Measurements from ENCODE around the gene BCL10. TPM values are rescaled to one million over a fixed set of nuclear protein-coding genes. Genes with fewer than 3 reads are reported as not detected.
A peak's percentile ranks its signal among the peaks of the same experiment; 100 is the strongest.

BCL10 gene
- total RNA-seq, 1 experiment from 2014 or later, result 30.4 TPM

DNA sequence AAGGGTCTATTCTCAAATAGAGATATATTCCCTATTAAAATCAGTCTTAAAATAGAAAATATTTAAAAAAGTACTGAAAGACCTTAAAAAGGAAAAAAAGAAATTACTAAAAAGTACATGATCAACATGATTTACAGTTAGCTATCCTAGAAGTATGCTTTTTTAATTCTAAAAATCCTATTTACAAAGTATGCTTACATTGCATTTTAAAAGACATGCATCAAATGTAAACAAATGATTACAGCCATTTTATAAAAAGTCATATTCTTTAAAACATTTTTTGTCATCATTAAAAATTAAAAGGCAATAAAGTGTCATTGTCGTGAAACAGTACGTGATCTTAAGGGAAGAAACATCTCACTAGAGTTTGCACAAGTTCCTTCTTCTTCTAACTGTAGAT, 9.1 kb downstream of the BCL10 start:
- H3K4me2 ChIP-seq, result no peak overlapping the region
- H3K36me3 ChIP-seq (ENCODE audit: low read depth), result peaks cover 62% of the 10 kb centered on the region
- peaks cover 7% of the 10 kb centered on the region; the same call in 1 of the 2 replicates for H3K4me1 ChIP-seq (replicated peaks; ENCODE audit: insufficient read depth)
- H3K27me3 ChIP-seq (ENCODE audit: insufficient read depth, low read depth), result no peaks in the 10 kb centered on the region
- TF ChIP-seq, protein P1, sequence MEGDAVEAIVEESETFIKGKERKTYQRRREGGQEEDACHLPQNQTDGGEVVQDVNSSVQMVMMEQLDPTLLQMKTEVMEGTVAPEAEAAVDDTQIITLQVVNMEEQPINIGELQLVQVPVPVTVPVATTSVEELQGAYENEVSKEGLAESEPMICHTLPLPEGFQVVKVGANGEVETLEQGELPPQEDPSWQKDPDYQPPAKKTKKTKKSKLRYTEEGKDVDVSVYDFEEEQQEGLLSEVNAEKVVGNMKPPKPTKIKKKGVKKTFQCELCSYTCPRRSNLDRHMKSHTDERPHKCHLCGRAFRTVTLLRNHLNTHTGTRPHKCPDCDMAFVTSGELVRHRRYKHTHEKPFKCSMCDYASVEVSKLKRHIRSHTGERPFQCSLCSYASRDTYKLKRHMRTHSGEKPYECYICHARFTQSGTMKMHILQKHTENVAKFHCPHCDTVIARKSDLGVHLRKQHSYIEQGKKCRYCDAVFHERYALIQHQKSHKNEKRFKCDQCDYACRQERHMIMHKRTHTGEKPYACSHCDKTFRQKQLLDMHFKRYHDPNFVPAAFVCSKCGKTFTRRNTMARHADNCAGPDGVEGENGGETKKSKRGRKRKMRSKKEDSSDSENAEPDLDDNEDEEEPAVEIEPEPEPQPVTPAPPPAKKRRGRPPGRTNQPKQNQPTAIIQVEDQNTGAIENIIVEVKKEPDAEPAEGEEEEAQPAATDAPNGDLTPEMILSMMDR (conservative IDR thresholded peaks at IDR 0.05), result no peak
- no peak for TF ChIP-seq EZH2 (IDR thresholded peaks at IDR 0.05; ENCODE audit: low read depth)
- H4K20me1 ChIP-seq (ENCODE audit: insufficient read depth), result no peaks in the 10 kb centered on the region; the same call in 1 of the 2 replicates
- H3F3A ChIP-seq (ENCODE audit: insufficient read depth, low read depth), result peaks cover 66% of the 10 kb centered on the region
- H3K4me3 ChIP-seq, result no peak overlapping the region
- peaks cover 43% of the 10 kb centered on the region for H3K79me2 ChIP-seq (ENCODE audit: low read depth)
- no TSS peak for BruUV-seq (replicated peaks)
- intact Hi-C loops (cut with micrococcal nuclease; ENCODE audit: unreplicated experiment), result no loop called here
- H3K27ac ChIP-seq, result 0 out of 2 replicates have a peak overlapping the region, but pooled peaks have one; percentile 3
- no peaks in the 10 kb centered on the region for H3K9me2 ChIP-seq (ENCODE audit: insufficient read depth)
- H2AFZ ChIP-seq, result no peak overlapping the region
- no peaks in the 10 kb centered on the region for H3K9me3 ChIP-seq (ENCODE audit: insufficient read depth, low read depth)
- no peak for DNase-seq
- ChIA-PET POLR2A (ENCODE audit: unreplicated experiment) (no interaction called here), CTCF (no interaction called here)

GRCh38 chr1:85264150-85264549, 12.3 kb downstream of the BCL10 start:
- BruUV-seq (replicated peaks), result no TSS peak
- no peak for TF ChIP-seq EZH2 (IDR thresholded peaks at IDR 0.05; ENCODE audit: low read depth)
- TF ChIP-seq, protein P1 (conservative IDR thresholded peaks at IDR 0.05), result no peak
- peaks cover 15% of the 10 kb centered on the region for H3K79me2 ChIP-seq (ENCODE audit: low read depth)
- intact Hi-C loops (cut with micrococcal nuclease; ENCODE audit: unreplicated experiment), result no loop called here
- peak in 1 of 2 experiments; percentile 46 for DNase-seq
- H4K20me1 ChIP-seq (ENCODE audit: insufficient read depth), result no peaks in the 10 kb centered on the region
- peaks cover 33% of the 10 kb centered on the region for H3K36me3 ChIP-seq (ENCODE audit: low read depth)
- no peak overlapping the region for H3K4me2 ChIP-seq
- no peak overlapping the region for H3K4me3 ChIP-seq
- H3K9me2 ChIP-seq (ENCODE audit: insufficient read depth), result no peaks in the 10 kb centered on the region
- H3K27me3 ChIP-seq (ENCODE audit: insufficient read depth, low read depth), result no peaks in the 10 kb centered on the region
- CTCF ChIA-PET, result interaction anchor here (0.7 kb wide), 1 partner anchor 753 kb away, joined by 14 read pairs; no protein-coding TSS in a partner anchor
- H3F3A ChIP-seq (ENCODE audit: insufficient read depth, low read depth), result peaks cover 56% of the 10 kb centered on the region
- POLR2A ChIA-PET (ENCODE audit: unreplicated experiment), result interaction anchor here (0.6 to 0.7 kb wide), 2 partner anchors 22 to 34 kb away, joined by 3 to 5 read pairs; no protein-coding TSS in a partner anchor
- peaks cover 11% of the 10 kb centered on the region; the same call in 1 of the 2 replicates for H3K4me1 ChIP-seq (replicated peaks; ENCODE audit: insufficient read depth)
- no peak overlapping the region for H2AFZ ChIP-seq
- H3K27ac ChIP-seq, result peak overlapping the region; percentile 23
- peaks cover 4% of the 10 kb centered on the region; the same call in 1 of the 2 replicates for H3K9me3 ChIP-seq (ENCODE audit: insufficient read depth, low read depth)

DNA sequence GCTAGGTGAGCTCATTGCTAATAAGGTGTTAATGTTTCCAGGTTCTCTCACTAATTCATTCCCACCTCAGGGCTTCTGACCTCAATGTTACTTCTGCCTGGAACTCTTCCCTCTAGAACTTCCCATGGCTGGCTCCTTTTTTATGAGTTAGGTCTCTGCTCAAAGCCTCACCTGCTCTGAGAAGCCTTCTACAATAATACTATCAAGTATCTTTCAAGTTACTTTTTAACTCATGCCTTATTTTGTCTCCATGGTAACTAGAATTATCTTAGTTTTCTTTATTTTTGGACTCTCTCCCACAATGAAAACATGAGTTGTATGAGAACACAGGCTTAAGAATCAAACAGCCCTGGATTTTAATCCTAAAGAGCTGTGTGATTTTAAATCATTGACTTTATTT, 13.4 kb downstream of the BCL10 start:
- CTCF ChIA-PET, result no interaction called here
- no TSS peak for BruUV-seq (replicated peaks)
- H3K9me3 ChIP-seq (ENCODE audit: insufficient read depth, low read depth), result peaks cover 4% of the 10 kb centered on the region; the same call in 1 of the 2 replicates
- no peak overlapping the region for H3K4me2 ChIP-seq
- intact Hi-C loops (cut with micrococcal nuclease; ENCODE audit: unreplicated experiment), result loop anchor here (1.0 kb wide), 1 partner anchor 34 kb away; no protein-coding TSS in a partner anchor
- H3K79me2 ChIP-seq (ENCODE audit: low read depth), result peaks cover 22% of the 10 kb centered on the region
- no peak overlapping the region for H3K4me3 ChIP-seq
- peaks cover 24% of the 10 kb centered on the region for H3K36me3 ChIP-seq (ENCODE audit: low read depth)
- no peaks in the 10 kb centered on the region for H3K27me3 ChIP-seq (ENCODE audit: insufficient read depth, low read depth)
- H4K20me1 ChIP-seq (ENCODE audit: insufficient read depth), result no peaks in the 10 kb centered on the region; the same call in 1 of the 2 replicates
- POLR2A ChIA-PET (ENCODE audit: unreplicated experiment), result no interaction called here
- H3F3A ChIP-seq (ENCODE audit: insufficient read depth, low read depth), result peaks cover 56% of the 10 kb centered on the region
- H2AFZ ChIP-seq, result no peak overlapping the region
- TF ChIP-seq EZH2 (IDR thresholded peaks at IDR 0.05; ENCODE audit: low read depth), result no peak
- TF ChIP-seq, protein P1 (conservative IDR thresholded peaks at IDR 0.05), result no peak
- H3K9me2 ChIP-seq (ENCODE audit: insufficient read depth), result no peaks in the 10 kb centered on the region
- peaks cover 18% of the 10 kb centered on the region for H3K4me1 ChIP-seq (replicated peaks; ENCODE audit: insufficient read depth)
- DNase-seq, result no peak
- H3K27ac ChIP-seq, result no peak overlapping the region
